Activated CD4-positive, CD25-positive, alpha-beta regulatory T cell treated with anti-CD3 and anti-CD28 coated beads, Interleukin-2, amount 50 U/mL, for 16 hours (primary cell): ENCODE data around the gene CALU.

Source experiments
- DNase-seq: peaks from one replicate; pipeline ENCODE4 v3.0.0-alpha.2; 2020; ENCODE audit warnings: low read depth, low spot score

Gene CALU

GRCh38 chr7:128810997-128811396, 71.8 kb downstream of the CALU start:
- DNase-seq: no peak

GRCh38 chr7:128811631-128812430, 72.7 kb downstream of the CALU start:
- DNase-seq: no peak

GRCh38 chr7:128812514-128813168, 73.5 kb downstream of the CALU start:
- DNase-seq: no peak

- no peak for DNase-seq
Observed at GRCh38 chr7:128814499-128814898, 75.3 kb downstream of the CALU start.

- no peak for DNase-seq
Observed at GRCh38 chr7:128815289-128815942, 76.3 kb downstream of the CALU start.

GRCh38 chr7:128818694-128819093, 79.5 kb downstream of the CALU start:
- no peak for DNase-seq
